Activated naive CD8-positive, alpha-beta T cell (primary cell): Measurements from ENCODE around the gene IL25.

Experiments
- H3K27ac Mint-ChIP-seq: one replicate; pipeline ENCODE4 v1.8.0; 2021; ENCODE audit warnings: mixed read lengths
- H3K27me3 Mint-ChIP-seq: one replicate; pipeline ENCODE4 v1.8.0; 2021; ENCODE audit warnings: mixed read lengths
- H3K36me3 Mint-ChIP-seq: one replicate; pipeline ENCODE4 v1.8.0; 2021; ENCODE audit warnings: mixed read lengths
- H3K4me1 Mint-ChIP-seq: one replicate; pipeline ENCODE4 v1.8.0; 2021; ENCODE audit warnings: low read depth, mixed read lengths
- H3K4me3 Mint-ChIP-seq: one replicate; pipeline ENCODE4 v1.8.0; 2021; ENCODE audit warnings: mild to moderate bottlenecking, mixed read lengths
- H3K9me3 Mint-ChIP-seq: one replicate; pipeline ENCODE4 v1.8.0; 2021; ENCODE audit warnings: low read depth, mixed read lengths

IL25 gene

DNA sequence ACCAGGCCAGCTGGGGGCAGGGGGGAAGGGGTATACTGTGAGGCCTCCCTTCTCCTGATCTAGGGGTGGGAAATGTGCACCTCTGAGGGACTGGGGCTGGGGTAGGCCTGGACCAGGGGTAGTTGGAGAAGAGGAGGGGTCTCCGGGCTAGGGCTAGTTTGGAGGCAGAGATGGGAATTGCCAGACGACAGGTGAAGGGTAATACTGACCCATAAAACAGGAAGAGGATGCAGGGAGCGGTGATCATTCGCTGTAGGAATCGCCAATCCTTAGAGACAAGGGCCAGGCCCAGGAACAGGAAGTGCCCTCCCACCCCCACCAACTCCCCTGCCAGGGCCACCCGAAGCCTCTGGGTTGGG, 24.3 kb upstream of the IL25 start:
- peaks cover 2% of the 10 kb centered on the region for H3K36me3 Mint-ChIP-seq
- H3K27ac Mint-ChIP-seq, result no peak overlapping the region
- no peaks in the 10 kb centered on the region for H3K9me3 Mint-ChIP-seq
- peaks cover 6% of the 10 kb centered on the region for H3K27me3 Mint-ChIP-seq
- H3K4me1 Mint-ChIP-seq, result peaks cover 8% of the 10 kb centered on the region
- no peak overlapping the region for H3K4me3 Mint-ChIP-seq

DNA sequence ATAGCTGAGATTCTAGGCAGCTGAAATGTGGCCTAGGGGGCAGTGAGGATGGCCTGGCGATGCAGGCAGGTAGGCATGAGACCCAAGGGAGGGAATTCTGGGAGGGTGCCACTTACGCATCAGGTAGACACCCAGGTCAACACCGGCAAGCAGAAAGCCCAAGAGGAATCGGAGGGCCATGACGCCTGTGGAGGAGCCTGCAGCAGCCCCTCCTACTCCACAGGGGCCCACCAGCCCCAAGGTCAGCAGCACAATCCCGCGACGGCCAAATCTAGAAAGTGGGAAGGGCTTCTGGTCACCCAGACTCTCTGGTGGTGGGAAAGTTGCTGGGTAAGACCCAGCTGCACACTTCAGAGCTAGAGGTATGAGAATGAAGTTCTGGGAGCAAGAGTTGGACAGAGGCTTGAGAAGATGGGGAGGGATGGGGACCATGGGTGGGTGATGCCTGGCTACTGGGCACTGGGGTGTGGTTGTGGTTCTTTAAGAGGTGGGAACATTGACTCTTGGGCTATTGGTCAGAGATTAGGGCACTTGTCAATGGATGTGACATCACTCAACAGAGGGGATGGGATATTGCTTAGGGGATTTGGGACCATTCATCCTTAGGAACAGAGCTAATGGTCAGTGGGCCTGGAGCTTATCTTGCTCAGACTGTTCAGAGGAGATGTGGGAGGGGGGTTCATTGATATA, 23.3 kb upstream of the IL25 start:
- peaks cover 2% of the 10 kb centered on the region for H3K36me3 Mint-ChIP-seq
- no peak overlapping the region for H3K27ac Mint-ChIP-seq
- H3K4me3 Mint-ChIP-seq, result no peak overlapping the region
- H3K27me3 Mint-ChIP-seq, result peaks cover 8% of the 10 kb centered on the region
- no peaks in the 10 kb centered on the region for H3K9me3 Mint-ChIP-seq
- H3K4me1 Mint-ChIP-seq, result peaks cover 10% of the 10 kb centered on the region

- H3K36me3 Mint-ChIP-seq, result peaks cover 2% of the 10 kb centered on the region
- no peak overlapping the region for H3K27ac Mint-ChIP-seq
- H3K9me3 Mint-ChIP-seq, result no peaks in the 10 kb centered on the region
- H3K4me3 Mint-ChIP-seq, result peak overlapping the region; percentile 92
- peaks cover 8% of the 10 kb centered on the region for H3K27me3 Mint-ChIP-seq
- H3K4me1 Mint-ChIP-seq, result peaks cover 10% of the 10 kb centered on the region
These were observed 20.7 kb upstream of the IL25 start for GRCh38 chr14:23351681-23352505.

DNA sequence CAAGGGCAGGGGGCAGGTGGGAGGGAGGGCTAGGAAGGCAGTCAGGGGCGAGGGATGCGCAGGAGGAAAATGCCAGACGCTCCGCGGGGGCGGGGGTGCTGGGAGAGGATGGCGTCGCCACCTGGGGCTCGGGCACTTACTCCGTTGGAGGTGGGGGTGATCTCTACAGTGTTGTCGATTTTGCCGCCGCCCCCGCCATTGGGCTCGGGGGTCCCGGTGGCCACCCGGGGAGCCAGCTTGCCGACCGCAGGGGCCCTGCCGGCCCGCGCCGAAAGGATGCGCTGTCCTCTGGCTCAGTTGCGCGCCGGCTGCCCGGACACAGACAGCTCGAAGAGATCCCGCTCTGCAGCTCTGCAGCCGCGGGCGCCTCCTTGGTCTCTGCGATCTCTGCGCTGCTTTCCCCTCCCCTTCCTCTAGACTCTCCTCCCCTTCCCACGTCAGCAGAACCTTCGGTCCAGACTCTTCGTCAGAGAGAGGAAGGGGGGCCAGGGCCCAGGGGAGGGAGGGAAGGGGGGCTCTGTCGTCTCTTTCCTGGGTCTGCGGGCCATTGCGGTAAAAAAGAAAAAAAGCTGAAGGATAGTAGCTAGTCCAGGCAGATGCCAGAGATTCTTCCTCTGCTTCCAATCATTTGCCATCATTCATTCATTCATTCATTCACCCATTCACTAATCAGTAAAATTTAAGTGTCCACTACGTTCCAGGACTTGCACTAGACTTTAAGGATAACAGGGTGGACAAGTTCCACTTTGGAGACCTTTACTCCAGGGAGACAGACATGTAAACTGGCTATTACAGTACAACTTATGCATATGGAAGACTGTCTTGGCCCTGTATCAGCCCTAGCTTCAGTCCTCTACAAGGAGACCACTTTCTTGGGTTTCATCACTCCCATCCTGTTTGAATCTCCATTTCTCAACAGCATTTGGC, 19.8 kb upstream of the IL25 start, which contains the start of gene SLC22A17:
Gene SLC22A17 (minus strand): TSS at position 382 of the 927 bp plus-strand sequence.
- H3K4me3 Mint-ChIP-seq, result peak within 1 kb of the TSS; percentile 92
- no peaks in the 10 kb centered on the region for H3K9me3 Mint-ChIP-seq
- peaks cover 10% of the 10 kb centered on the region for H3K4me1 Mint-ChIP-seq
- no peak within 1 kb of the TSS for H3K27ac Mint-ChIP-seq
- H3K36me3 Mint-ChIP-seq, result peaks cover 2% of the 10 kb centered on the region
- H3K27me3 Mint-ChIP-seq, result peaks cover 8% of the 10 kb centered on the region

- H3K27me3 Mint-ChIP-seq, result peaks cover 8% of the 10 kb centered on the region
- peaks cover 2% of the 10 kb centered on the region for H3K36me3 Mint-ChIP-seq
- H3K4me3 Mint-ChIP-seq, result peak overlapping the region; percentile 92
These were observed 19.2 kb upstream of the IL25 start for GRCh38 chr14:23353433-23353780.

DNA sequence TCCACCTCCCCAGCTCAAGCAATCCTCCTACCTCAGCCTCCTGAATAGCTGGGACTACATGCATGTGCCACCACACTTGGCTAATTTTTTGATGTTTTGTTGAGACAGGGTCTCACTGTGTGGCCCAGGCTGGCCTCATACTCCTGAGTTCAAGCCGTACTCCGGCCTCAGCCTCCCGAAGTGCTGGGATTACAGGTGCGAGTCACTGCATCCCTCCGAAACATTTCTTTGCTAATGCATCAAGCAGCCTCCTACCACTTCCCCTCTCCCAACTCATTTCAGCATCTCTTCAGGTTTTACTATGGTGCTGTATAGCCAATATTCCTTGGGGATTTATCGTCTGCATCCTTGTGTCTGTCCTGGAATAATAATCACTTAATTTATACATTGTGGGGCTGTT, 17.6 kb upstream of the IL25 start:
- Mint-ChIP-seq H3K36me3 (peaks cover 2% of the 10 kb centered on the region), H3K4me3 (no peak overlapping the region), H3K27ac (no peak overlapping the region), H3K4me1 (peaks cover 10% of the 10 kb centered on the region), H3K9me3 (no peaks in the 10 kb centered on the region), H3K27me3 (peaks cover 8% of the 10 kb centered on the region)

More at GRCh38 chr14:23353433-23353780, 19.2 kb upstream of the IL25 start:
- H3K27ac Mint-ChIP-seq, result no peak overlapping the region
- H3K4me1 Mint-ChIP-seq, result peaks cover 10% of the 10 kb centered on the region
- no peaks in the 10 kb centered on the region for H3K9me3 Mint-ChIP-seq

DNA sequence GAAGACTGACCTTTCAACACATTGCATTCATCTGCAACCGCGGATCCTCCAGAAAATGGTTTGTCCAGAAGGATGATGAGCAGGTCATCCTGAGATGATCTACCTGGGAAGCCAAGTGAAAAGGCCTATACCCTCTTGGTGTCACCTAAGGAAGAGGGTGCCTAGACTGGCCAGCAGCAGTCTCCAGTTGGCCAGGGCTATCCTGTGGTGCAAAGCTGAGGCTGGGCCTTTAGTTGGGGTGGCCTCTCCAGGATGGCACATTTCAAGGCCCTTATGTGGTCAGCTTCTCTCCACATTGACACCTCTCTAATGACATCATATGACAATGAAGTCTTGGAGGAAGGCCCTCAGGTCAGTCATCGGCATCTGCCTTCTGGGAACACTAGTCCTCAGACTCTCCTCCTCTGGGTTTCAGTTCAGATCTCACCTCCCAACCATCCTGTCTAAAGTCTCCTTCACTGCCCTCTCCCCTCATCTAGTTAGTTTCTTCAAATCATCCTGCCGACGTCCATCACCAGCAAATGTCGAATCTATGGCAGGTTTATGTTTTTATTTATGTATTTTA, 16.7 kb upstream of the IL25 start:
- H3K27ac Mint-ChIP-seq, result no peak overlapping the region
- H3K27me3 Mint-ChIP-seq, result peaks cover 5% of the 10 kb centered on the region
- peaks cover 10% of the 10 kb centered on the region for H3K4me1 Mint-ChIP-seq
- H3K36me3 Mint-ChIP-seq, result no peaks in the 10 kb centered on the region
- no peaks in the 10 kb centered on the region for H3K9me3 Mint-ChIP-seq
- no peak overlapping the region for H3K4me3 Mint-ChIP-seq

DNA sequence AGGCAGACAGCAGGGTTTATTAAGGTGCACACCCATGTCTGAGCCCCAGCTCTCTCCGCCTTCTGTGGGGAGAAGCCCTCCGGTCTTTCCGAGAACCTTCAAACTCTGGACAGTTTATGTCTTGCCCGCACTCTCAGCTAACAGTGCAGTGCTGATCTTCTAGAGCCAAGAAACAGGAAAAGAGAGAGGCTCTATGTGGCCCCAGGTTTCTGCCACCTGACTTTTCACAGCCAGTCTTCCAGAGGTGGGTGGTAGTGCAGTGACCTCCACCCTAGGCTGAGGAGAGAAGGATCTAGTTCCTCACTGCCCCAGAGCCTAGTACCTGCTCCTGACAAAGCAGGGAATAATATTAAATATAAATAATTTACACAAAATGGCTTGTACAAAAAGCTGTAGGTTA, 15.9 kb upstream of the IL25 start:
- peaks cover 6% of the 10 kb centered on the region for H3K4me1 Mint-ChIP-seq
- no peak overlapping the region for H3K27ac Mint-ChIP-seq
- H3K9me3 Mint-ChIP-seq, result no peaks in the 10 kb centered on the region
- H3K4me3 Mint-ChIP-seq, result no peak overlapping the region
- H3K36me3 Mint-ChIP-seq, result no peaks in the 10 kb centered on the region
- peaks cover 2% of the 10 kb centered on the region for H3K27me3 Mint-ChIP-seq

DNA sequence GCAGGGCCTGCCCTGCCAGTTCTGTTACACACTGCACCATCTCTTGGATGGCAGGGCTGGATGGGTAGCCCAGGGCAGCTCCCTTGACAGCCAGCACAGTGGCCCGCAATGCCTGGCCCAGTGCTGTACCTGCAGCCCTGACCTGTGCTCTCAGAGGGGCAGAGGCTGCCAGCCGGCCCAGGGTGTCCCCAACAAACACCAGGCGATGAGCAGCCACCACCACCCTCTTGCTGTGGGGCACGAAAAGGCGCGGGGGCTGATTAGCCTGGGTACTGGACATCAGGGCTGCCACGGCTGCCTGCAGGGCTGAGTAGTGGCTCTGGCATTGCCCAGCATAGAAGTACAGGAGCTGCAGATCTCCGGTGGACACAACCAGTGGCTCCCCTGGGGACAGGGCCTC, 15.3 kb upstream of the IL25 start:
- no peak overlapping the region for H3K27ac Mint-ChIP-seq
- H3K27me3 Mint-ChIP-seq, result peaks cover 2% of the 10 kb centered on the region
- no peaks in the 10 kb centered on the region for H3K36me3 Mint-ChIP-seq
- H3K9me3 Mint-ChIP-seq, result no peaks in the 10 kb centered on the region
- H3K4me3 Mint-ChIP-seq, result no peak overlapping the region
- H3K4me1 Mint-ChIP-seq, result peaks cover 6% of the 10 kb centered on the region

GRCh38 chr14:23358042-23358441, 14.6 kb upstream of the IL25 start:
- Mint-ChIP-seq H3K4me1 (peaks cover 4% of the 10 kb centered on the region), H3K27ac (no peak overlapping the region), H3K4me3 (no peak overlapping the region), H3K27me3 (peaks cover 2% of the 10 kb centered on the region), H3K9me3 (no peaks in the 10 kb centered on the region), H3K36me3 (no peaks in the 10 kb centered on the region)

GRCh38 chr14:23358553-23359166, 13.9 kb upstream of the IL25 start:
- H3K27ac Mint-ChIP-seq, result no peak overlapping the region
- no peaks in the 10 kb centered on the region for H3K27me3 Mint-ChIP-seq
- no peak overlapping the region for H3K4me3 Mint-ChIP-seq
- H3K9me3 Mint-ChIP-seq, result no peaks in the 10 kb centered on the region
- no peaks in the 10 kb centered on the region for H3K36me3 Mint-ChIP-seq
- H3K4me1 Mint-ChIP-seq, result no peaks in the 10 kb centered on the region

DNA sequence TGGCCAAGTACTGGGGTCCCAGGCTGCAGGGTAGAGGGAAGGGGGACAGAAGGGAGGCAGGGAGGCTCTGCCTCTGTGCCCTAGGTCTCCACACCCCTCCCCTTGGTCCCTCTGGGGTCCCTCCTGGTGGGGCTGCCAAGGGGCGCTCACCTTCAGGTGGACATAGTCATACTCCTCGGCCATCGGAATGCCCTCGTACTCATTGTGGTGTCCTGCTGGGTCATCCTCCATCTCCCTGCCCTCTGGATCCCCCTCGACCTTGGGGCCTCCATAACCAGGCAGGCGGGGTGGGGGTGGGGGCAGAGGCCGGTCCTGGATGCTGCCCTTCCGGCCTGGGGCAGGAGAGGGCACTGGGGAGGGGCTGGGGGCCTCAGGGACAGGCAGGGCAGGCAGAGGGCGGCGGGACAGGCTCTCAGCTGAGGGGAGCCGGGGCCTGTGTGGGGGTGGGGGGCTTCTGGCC, 13.4 kb upstream of the IL25 start:
- H3K9me3 Mint-ChIP-seq, result no peaks in the 10 kb centered on the region
- H3K4me3 Mint-ChIP-seq, result no peak overlapping the region
- H3K27ac Mint-ChIP-seq, result no peak overlapping the region
- no peaks in the 10 kb centered on the region for H3K27me3 Mint-ChIP-seq
- H3K4me1 Mint-ChIP-seq, result no peaks in the 10 kb centered on the region
- no peaks in the 10 kb centered on the region for H3K36me3 Mint-ChIP-seq

DNA sequence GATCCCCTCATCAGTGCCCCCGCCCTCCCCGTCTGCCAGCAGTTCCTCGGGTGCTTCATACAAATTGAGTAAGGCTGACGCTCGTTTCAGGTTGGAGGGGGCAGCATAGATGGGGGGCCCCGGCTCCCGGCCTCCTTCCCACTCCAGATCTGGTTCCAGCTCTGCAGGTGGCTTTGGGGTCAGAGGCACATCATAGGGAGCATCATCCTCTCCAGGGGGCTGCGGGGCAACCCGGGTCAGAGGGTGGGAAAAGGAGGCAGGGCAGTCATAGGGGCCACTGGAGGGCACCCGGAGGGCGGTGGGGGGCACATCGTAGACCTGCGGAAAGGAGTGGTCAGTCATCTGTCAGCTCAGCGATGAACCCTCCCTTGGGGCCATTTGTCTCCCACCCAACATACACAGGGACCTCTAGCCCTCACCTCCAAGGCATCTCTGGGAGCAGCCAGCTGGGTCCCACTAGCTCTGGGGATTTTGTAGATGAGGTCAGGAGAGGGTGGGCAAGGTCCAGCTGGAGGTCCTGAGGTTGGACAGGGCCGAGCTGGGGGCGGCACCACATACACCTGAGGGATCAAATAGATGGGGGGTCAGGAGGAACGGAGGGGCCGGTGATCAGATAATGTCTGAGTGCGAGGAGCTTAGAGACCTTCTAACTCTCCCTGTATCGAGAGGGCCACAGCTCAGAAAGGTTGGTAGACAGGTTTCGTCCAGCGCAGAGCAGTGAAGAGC, 12.7 kb upstream of the IL25 start:
- Mint-ChIP-seq H3K36me3 (no peaks in the 10 kb centered on the region), H3K4me3 (no peak overlapping the region), H3K27me3 (no peaks in the 10 kb centered on the region), H3K4me1 (peaks cover 4% of the 10 kb centered on the region), H3K9me3 (no peaks in the 10 kb centered on the region), H3K27ac (no peak overlapping the region)

- Mint-ChIP-seq H3K4me3 (no peak overlapping the region), H3K27ac (no peak overlapping the region), H3K4me1 (peaks cover 5% of the 10 kb centered on the region), H3K9me3 (no peaks in the 10 kb centered on the region), H3K27me3 (no peaks in the 10 kb centered on the region), H3K36me3 (no peaks in the 10 kb centered on the region)
These were observed 12.1 kb upstream of the IL25 start for GRCh38 chr14:23360496-23360895.
